Endometrial microvascular endothelial cells (primary cell): ENCODE results near the gene KDM5A. TPM values are rescaled to one million over a fixed set of nuclear protein-coding genes. Genes with fewer than 3 reads are reported as not detected.

Experiments
- in situ Hi-C: cut with HindIII; loops from 2 replicates; pipeline ENCODE4 v1.10.0; 2017; ENCODE audit warnings: low sequenced_read_pairs, low pct_unique_long_range_greater_than_20kb; ENCODE audit errors: inconsistent ontology term
- total RNA-seq: library from RNA; depleted of rRNA; stranded (reverse); fragments of >200 nt; gene quantifications from one replicate; pipeline ENCODE4 v1.2.3, GENCODE V29; 2015; ENCODE audit errors: inconsistent ontology term

The KDM5A gene
- total RNA-seq, 1 donor from 2014 or later, result 46.1 TPM

DNA sequence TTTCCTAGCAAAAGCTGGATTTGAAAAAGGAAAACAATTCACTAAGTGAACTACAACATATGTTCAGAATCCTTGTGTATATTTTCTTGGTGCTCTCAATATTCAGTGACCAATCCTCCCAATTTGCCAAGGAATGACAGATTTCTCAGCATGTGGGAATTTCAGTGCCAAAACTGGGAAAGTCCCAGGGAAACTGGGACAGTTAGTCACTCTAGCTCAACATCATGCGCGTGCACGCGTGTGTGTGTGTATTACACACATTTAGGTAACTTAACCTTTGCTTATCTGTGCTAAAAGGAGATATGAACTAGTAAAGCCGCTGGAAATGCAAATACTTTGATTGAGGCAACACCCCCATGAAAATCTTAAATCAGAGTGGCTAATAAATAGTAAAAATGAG, 100.4 kb downstream of the KDM5A start:
- in situ Hi-C loops, result no loop called here

GRCh38 chr12:286531-287300, 102.4 kb downstream of the KDM5A start:
- in situ Hi-C loops, result no loop called here

DNA sequence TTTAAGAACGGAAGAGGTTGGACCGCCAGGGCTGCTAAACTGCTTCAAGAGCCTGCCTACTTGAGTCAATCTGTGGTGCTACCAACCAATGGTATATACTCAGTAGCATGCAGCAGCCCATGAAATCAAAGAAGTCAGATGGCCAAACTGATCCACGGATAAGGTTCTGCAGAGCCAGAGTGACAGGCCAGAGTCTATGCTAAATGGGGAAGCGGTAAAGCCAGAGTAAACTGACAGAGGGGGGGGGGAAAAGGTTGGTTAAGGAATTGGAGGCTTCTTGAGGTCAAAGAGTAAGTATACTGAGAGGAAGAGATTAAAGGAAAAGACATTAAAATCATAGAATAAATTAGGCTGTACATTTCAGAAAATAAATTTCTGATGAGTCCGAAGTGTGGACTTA, 111.1 kb downstream of the KDM5A start:
- in situ Hi-C loops, result no loop called here

GRCh38 chr12:275812-276211, 113.3 kb downstream of the KDM5A start:
- in situ Hi-C loops, result no loop called here

DNA sequence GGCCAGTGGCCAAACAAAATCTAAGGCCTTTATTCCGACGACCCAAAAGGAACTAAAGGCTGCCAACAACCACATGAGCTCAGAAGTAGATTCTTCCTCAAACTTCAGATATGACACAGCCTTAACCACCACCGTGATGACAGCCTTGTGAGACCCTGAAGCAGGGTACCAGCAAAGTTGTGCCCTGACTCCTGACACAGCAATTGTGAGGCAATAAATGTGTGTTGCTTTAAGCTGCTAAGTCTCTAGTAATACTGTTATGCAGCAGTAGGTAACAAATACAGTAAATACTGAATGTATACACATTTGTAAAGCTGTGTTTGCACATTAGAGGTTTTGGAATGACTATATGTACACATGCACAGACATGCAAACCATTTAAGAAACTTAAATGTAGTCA, 115.7 kb downstream of the KDM5A start:
- in situ Hi-C loops, result no loop called here

GRCh38 chr12:272942-273341, 116.2 kb downstream of the KDM5A start:
- in situ Hi-C loops, result no loop called here

DNA sequence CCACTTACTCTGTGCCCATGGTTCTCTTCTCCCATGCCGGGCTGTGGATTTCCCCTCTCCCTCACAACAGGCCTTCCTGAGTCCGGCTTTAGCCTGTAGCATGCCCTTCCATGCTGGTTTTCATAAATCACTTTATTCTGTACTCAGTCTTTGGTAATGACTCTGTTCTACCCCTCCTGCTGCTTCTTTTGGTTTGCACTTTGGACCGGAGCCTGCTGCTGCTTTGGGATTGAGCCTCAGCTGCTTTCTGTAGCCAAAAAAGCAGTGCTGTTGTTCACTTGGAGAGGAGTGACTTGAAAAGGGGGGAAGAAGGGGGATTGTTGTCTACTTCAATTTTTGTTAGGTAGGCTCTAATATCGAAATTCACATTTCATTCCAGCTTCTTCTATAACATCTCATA, 118.0 kb downstream of the KDM5A start:
- in situ Hi-C loops, result no loop called here

DNA sequence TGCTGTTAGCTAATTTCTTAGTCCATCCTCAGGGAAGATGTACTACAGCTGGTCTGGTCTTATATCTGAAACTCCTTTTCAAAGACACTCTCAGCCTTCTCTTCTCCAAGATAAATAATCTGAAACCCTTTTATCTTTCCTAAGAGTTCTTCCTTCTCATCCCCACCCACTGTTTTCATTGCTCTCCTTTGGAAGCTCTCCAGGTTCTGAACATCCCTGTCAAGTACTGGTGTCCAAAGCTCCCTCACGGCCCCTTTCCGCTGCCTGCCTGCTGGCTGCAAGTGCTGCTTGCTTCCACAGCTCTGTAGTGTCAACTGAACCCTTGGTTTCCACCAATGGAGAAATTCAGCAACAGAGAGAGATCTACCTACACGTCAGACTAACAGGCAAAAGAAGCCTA, 119.9 kb downstream of the KDM5A start:
- in situ Hi-C loops, result no loop called here

DNA sequence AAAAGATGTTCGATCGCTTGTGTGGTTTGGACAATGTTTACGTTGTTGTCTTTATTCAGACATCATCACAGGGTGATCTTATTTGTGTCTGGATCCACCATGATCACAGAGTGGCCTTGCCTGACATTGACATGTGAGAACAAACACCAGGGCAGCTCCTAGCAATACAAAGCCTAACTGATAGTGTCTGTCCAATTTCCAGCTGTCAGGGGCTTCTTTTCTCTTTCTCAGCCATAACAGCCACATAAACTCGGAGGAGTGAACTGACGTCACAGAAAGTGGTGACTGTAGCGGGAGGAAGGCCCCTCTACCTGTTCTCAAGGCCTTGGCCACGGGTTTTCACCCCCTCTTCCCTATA, 120.7 kb downstream of the KDM5A start:
- in situ Hi-C loops, result no loop called here

DNA sequence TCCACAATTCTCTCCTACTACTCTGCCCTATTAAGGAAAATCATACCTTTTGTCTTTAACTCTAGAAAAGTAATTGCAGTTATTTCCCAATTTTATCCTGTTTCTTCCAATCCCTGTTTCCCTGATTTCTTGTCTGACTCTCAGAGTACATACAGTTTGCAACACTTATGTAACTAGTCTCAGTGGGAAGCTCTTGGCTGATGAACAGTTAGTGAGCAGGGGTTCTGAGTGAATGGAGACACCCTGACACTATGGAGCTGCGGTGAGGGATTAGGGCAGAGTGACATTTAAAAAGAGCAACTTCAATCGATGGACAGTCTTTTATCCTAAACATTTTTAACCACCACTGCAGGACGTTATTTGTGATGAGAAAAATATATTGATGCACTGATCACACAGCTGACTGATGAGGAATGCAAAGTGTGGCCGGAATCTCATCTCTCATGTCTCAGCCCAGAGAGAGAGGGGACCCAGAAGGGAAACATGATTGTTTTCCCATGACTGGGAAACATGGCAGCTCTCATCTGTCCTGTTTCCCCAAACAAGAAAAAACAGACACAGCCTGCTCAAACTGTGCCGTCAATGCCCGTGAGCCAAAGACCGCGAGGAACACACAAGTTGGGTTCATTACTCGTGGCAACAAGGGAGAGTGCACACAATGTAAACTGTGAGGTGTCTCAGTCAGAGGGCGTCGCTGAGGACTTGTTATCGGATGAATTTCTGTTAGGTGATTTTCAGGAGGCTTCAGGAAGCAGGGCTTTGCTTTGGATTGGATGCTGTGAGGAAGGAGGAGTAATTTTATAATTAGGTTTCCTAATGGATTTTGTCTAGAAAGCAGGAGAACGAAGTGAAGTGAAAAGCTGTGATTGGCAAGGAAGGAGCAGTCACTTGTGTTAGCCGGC, 121.3 kb downstream of the KDM5A start:
- in situ Hi-C loops, result no loop called here

- in situ Hi-C loops, result no loop called here
Observed at GRCh38 chr12:265096-265495, 124.0 kb downstream of the KDM5A start.

DNA sequence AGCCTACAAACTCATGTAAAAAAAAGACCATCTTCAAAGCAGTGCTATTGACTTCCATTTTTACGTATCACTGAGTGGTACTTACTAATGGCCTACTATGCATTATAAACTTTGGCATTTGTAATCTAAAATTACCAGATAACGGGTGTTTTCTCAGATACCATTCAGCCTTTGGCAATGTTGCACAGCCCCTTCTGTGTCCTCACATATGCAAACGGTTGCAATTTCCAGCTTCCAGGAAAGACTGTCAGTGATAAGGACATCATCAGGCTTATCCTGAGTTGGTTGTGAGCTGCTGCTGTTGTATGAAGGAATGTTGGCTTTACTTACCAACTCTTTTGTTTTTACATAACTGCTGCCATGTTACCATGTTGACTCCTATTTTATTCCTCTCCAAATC, 124.9 kb downstream of the KDM5A start:
- in situ Hi-C loops, result no loop called here

DNA sequence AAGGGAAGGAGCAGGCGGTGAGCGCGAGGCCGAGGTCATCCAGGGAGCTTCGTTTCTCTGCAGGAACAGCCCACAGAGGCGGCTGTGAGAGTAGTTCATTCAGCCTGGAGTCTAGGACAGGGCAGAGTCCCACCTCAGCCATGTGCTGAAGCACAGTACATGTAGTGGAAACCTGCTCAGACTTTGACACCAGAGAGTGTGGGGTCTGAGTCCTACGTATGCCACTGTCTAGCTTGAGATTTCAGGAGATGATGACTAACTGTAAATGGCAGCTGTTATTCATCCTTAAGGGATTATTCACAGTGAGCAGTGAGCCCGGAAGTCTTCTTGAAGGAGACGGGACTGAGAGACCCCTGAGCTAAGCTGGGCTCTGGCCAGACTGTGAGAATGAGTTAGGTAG, 125.5 kb downstream of the KDM5A start:
- in situ Hi-C loops, result no loop called here

- in situ Hi-C loops, result no loop called here
Observed at GRCh38 chr12:262817-263216, 126.3 kb downstream of the KDM5A start, which contains the start of gene SLC6A13. Gene SLC6A13 (minus strand): TSS chr12:262836. CDS start chr12:260052, 2,784 bp downstream.

GRCh38 chr12:262113-262512, 127.0 kb downstream of the KDM5A start:
- in situ Hi-C loops, result no loop called here

- in situ Hi-C loops, result no loop called here
Observed at GRCh38 chr12:257521-258321, 131.4 kb downstream of the KDM5A start.

GRCh38 chr12:256958-257357, 132.2 kb downstream of the KDM5A start:
- in situ Hi-C loops, result no loop called here

GRCh38 chr12:256225-256624, 132.9 kb downstream of the KDM5A start:
- in situ Hi-C loops, result no loop called here

GRCh38 chr12:254912-255311, 134.2 kb downstream of the KDM5A start:
- in situ Hi-C loops, result no loop called here
